ENCODE results near the gene DDX47. TPM values are rescaled to one million over a fixed set of nuclear protein-coding genes. Genes with fewer than 3 reads are reported as not detected.
"Not testable (repeated sequence)": the region's sequence is repeated elsewhere in the genome, so short reads cannot be mapped to it uniquely, and the experiment has no call there.

The DDX47 gene
- total RNA-seq, 2 experiments from 2014 or later = 101 to 103 TPM

DNA sequence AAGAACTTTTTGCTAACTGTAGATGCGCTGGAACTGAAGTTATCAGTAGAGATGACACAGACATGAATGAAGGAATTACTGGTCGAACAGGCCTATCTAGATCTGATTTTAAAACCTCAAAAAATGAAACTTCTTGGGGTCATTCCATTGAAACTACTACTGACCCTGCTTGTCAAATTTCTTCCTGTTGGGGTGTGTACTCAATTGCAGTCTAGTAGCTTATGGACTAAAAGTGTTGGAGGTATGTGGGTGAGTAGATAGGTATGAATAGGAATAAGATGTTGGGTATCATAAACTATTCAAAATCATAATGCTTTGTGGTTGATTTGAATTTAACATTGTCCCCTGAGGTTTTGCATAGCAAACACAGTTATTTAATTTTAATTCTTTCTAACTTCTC is 18.5 kb upstream of the DDX47 start:
- POLR2A ChIA-PET = no interaction called here

DNA sequence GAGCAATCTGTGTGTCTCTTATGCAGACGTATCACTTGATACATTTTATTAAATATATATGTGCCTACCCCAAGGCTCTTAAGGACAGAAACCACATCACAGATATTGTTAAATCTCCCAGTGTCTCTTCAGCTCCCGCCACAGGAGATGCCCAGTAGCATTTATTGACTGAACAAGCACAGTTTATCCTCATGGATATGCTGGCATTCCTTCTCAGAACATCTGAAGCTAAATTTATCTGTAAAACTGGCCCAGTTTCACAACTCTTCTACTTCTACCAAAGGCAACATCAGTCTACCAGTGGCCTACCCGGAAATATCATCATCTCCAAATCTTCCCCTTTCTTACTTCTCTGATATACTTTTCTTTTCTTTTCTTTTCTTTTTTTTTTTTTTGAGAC is 17.0 kb upstream of the DDX47 start:
- POLR2A ChIA-PET = no interaction called here

More for the DNA sequence above, 18.5 kb upstream of the DDX47 start:
- CTCF ChIA-PET = no interaction called here

GRCh38 chr12:12796928-12797793 is 16.0 kb upstream of the DDX47 start:
- POLR2A ChIA-PET = no interaction called here
- CTCF ChIA-PET = no interaction called here

More for the DNA sequence above, 17.0 kb upstream of the DDX47 start:
- CTCF ChIA-PET = no interaction called here

DNA sequence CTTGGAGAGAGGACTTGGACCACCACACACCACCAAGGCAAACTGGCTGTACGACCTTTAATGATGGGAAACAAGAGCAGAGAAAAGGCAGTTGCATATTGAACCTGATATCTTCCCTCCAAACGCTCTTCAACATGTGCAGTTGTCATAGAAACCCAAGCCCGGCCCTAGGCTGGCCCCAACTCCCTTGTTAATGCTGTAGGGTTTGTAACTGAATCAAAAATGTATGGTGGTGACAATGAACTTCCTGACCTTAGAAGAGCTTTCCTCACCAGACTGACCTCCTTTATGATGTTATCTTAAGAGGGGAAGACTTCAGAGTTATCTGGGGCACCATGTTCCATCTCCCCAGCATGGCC is 15.4 kb upstream of the DDX47 start:
- CTCF ChIA-PET = interaction anchor here (2.7 kb wide), 1 partner anchor 9 kb away, joined by 10 read pairs; no protein-coding TSS in a partner anchor
- POLR2A ChIA-PET = no interaction called here

GRCh38 chr12:12798480-12798879 is 14.7 kb upstream of the DDX47 start:
- ChIA-PET POLR2A (interaction anchor here (1.1 kb wide), 1 partner anchor 11 kb away, joined by 3 read pairs; no protein-coding TSS in a partner anchor), CTCF (interaction anchor here (2.7 kb wide), 1 partner anchor 10 kb away, joined by 10 read pairs; no protein-coding TSS in a partner anchor)

- ChIA-PET POLR2A (interaction anchor here (1.1 kb wide), 1 partner anchor 12 kb away, joined by 3 read pairs; no protein-coding TSS in a partner anchor), CTCF (interaction anchor here (0.6 to 2.7 kb wide), 3 partner anchors 11 to 409 kb away, joined by 3 to 10 read pairs (median 4); no protein-coding TSS in a partner anchor)
These were observed 13.8 kb upstream of the DDX47 start for GRCh38 chr12:12799163-12799920.

GRCh38 chr12:12800406-12801180 is 12.6 kb upstream of the DDX47 start:
- CTCF ChIA-PET = interaction anchor here (0.6 to 2.7 kb wide), 4 partner anchors 12 to 411 kb away, joined by 3 to 10 read pairs (median 4); no protein-coding TSS in a partner anchor

GRCh38 chr12:12801656-12802055 is 11.5 kb upstream of the DDX47 start:
- POLR2A ChIA-PET, CTCF ChIA-PET: not testable (repeated sequence)

More at GRCh38 chr12:12800406-12801180, 12.6 kb upstream of the DDX47 start:
- POLR2A ChIA-PET = no interaction called here

DNA sequence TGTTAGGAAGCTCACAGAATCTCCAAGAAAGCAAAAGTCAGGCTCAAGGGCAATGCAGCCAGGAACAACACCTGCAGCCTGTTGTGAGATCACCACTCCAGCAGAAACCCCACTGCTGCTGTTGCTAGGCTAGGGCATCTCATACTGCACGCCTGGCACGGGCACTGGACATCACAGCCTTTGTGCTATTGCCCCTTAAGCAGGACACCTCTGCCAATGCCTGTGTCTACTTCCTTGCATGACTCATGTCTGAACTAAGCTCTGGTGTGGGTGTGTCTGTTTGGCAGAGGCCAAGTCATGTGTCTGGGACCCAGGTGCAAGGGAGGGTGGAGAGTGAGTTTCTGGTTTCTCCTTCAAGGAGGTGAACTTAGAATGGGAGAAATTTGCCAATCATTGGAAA is 10.0 kb upstream of the DDX47 start:
- POLR2A ChIA-PET = no interaction called here
- CTCF ChIA-PET = interaction anchor here (1.2 kb wide), 1 partner anchor 409 kb away, joined by 4 read pairs; no protein-coding TSS in a partner anchor

DNA sequence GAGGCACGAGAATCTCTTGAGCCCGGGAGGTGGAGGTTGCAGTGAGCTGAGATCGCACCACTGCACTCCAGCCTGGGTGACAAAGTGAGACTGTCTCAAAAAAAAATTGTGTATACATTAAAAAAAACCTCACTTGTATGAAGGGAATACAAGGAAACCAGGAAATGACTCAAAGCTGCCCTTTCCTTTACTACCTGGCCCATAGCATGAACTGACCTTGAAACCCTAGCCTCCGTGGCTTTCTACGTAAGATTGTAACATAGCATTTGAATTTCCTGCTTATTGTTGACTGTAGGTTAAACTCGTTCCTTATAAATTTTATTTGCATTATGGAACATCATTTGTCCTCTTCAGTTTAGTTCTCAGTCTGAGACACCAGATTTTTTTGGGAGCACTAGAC is 9.1 kb upstream of the DDX47 start:
- ChIA-PET POLR2A (no interaction called here), CTCF (interaction anchor here (2.7 kb wide), 1 partner anchor 15 kb away, joined by 10 read pairs; no protein-coding TSS in a partner anchor)

- POLR2A ChIA-PET = no interaction called here
- CTCF ChIA-PET = interaction anchor here (2.7 kb wide), 1 partner anchor 15 kb away, joined by 10 read pairs; no protein-coding TSS in a partner anchor
These were observed 8.7 kb upstream of the DDX47 start for GRCh38 chr12:12804432-12804886.

- POLR2A ChIA-PET = interaction anchor here (0.7 kb wide), 1 partner anchor 17 kb away, joined by 3 read pairs; no protein-coding TSS in a partner anchor
- CTCF ChIA-PET = interaction anchor here (1.8 kb wide), 1 partner anchor 19 kb away, joined by 5 read pairs; no protein-coding TSS in a partner anchor
These were observed 6.2 kb upstream of the DDX47 start for GRCh38 chr12:12806784-12807516.

- CTCF ChIA-PET = interaction anchor here (1.8 kb wide), 1 partner anchor 20 kb away, joined by 5 read pairs; no protein-coding TSS in a partner anchor
- POLR2A ChIA-PET = not testable (repeated sequence)
These were observed 5.6 kb upstream of the DDX47 start for GRCh38 chr12:12807517-12807903.

DNA sequence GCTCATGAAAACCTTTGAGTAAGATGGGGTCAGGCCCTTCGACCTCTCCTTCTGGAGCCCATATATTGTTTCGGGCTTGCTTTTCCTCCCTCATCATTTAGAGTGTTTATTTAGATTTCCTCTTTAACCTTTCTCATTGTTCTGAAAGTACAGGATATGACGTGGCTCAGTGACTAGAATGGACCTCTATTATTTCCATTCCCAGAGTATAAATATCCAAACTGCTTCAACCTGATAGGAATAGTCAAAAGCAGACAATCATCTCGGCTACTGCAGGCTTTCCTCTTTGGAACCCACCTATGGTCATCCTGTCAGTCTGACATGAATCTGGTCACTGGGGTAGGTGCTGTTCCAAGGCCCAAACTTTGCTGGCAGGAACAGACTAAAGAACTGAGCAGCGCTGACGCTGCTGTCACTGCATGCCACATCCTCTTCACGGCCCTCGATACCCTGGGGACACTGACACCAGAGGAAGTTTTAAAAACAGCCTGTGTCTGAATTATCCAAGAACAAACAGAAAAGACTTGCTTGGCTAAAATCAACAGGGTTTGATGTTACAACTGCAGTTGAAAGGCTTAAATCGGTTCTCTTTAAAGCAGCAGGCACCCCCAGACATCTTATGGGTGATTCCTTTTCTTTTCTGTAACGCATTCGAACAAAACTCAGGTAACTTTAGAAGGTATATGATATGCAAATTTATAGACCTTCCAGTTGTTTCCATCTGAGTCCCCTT is 5.0 kb upstream of the DDX47 start:
- ChIA-PET POLR2A (no interaction called here), CTCF (interaction anchor here (0.6 kb wide), 1 partner anchor 20 kb away, joined by 3 read pairs; no protein-coding TSS in a partner anchor)

DNA sequence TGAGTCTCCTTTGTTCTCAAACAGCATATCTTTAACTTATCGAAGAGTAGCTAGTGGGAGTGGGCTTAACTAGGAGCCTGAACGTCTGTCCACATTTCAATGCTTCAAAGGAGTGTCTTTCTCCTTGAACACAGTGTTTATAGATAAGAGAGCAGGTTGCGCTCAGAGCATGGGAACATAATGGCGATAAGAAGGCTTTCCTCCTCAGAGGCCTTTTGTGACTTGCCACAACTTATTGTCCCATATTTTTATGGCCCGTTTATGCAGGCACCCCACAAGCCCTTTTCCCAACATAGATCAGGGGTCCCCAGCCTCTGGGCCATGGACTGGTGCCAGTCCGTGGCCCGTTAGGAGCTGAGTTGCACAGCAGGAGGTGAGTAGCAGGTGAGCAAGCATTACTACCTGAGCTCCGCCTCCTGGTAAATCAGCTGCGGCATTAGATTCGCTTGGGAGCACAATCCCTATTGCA is 2.6 kb upstream of the DDX47 start:
- POLR2A ChIA-PET = no interaction called here
- CTCF ChIA-PET = no interaction called here

DNA sequence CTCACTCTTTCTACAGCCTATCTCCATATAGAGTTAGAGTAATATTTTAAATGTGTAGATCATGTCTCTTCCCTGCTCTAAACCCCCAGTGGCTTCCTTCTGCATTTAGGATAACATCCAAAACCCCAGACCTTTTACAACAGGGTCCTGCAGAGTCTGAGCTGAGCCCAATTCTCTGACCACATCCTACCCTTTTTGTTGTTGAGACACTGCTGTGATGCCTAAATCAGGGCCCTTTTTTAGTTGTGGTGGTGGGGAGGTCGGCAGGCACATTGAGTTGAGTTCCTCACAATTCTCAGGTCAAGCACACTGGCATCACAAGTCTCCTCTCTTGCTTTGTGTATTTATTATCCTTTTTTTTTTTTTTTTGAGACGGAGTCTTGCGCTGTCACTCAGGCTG is 1.8 kb upstream of the DDX47 start:
- POLR2A ChIA-PET = no interaction called here
- CTCF ChIA-PET = no interaction called here

GRCh38 chr12:12812174-12812573 is 972 bp upstream of the DDX47 start:
- ChIA-PET POLR2A (interaction anchor here (0.6 kb wide), 1 partner anchor 224 kb away, joined by 4 read pairs; no protein-coding TSS in a partner anchor), CTCF (interaction anchor here (1.4 to 2.2 kb wide), 2 partner anchors 19 to 23 kb away, joined by 4 to 18 read pairs; no protein-coding TSS in a partner anchor)
